ENCODE data around the gene TANGO6. TPM values are rescaled to one million over a fixed set of nuclear protein-coding genes. Genes with fewer than 3 reads are reported as not detected.
"Not testable (repeated sequence)": the region's sequence is repeated elsewhere in the genome, so short reads cannot be mapped to it uniquely, and the experiment has no call there.

Gene TANGO6
- total RNA-seq, 6 donors from 2014 or later = 11.7 to 30.4 (median 15.5) TPM

GRCh38 chr16:69055008-69055407, 211.7 kb downstream of the TANGO6 start:
- DNase-seq (no peak), ATAC-seq (ENCODE audit: low FRiP score in 2 of 2) (no peak)
- Histone ChIP-seq H3K9me3 (no peaks in the 10 kb centered on the region), H3K4me1 (peaks cover 0 to 5% (median 0%) of the 10 kb centered on the region in 4 donors), H3K4me3 (no peak overlapping the region), H3K27ac (no peak overlapping the region), H3K27me3 (no peaks in the 10 kb centered on the region), H3K36me3 (no peaks in the 10 kb centered on the region)
- 90% methylated on average over 3 of the region's 3 CpGs for WGBS, 2 donors
- no peak for TF ChIP-seq CTCF (IDR thresholded peaks at IDR 0.05)
- no peak for TF ChIP-seq POLR2A (IDR thresholded peaks at IDR 0.05)
- no peak for TF ChIP-seq EP300 (IDR thresholded peaks at IDR 0.05)
- no peak for TF ChIP-seq POLR2AphosphoS5 (IDR thresholded peaks at IDR 0.05)

GRCh38 chr16:69055980-69056379, 212.6 kb downstream of the TANGO6 start:
- no peaks in the 10 kb centered on the region for H3K36me3 ChIP-seq
- ATAC-seq (ENCODE audit: low FRiP score in 2 of 2) = no peak
- no peak for TF ChIP-seq CTCF (IDR thresholded peaks at IDR 0.05)
- TF ChIP-seq POLR2A (IDR thresholded peaks at IDR 0.05) = no peak
- no peak for TF ChIP-seq EP300 (IDR thresholded peaks at IDR 0.05)
- no peak for TF ChIP-seq POLR2AphosphoS5 (IDR thresholded peaks at IDR 0.05)
- 93 to 100% methylated on average over 1 of the region's 1 CpG for WGBS, 2 donors
- H3K9me3 ChIP-seq = no peaks in the 10 kb centered on the region
- no peaks in the 10 kb centered on the region for H3K27me3 ChIP-seq
- H3K4me1 ChIP-seq = peaks cover 0 to 5% (median 0%) of the 10 kb centered on the region in 4 donors
- no peak overlapping the region for H3K4me3 ChIP-seq
- DNase-seq = no peak
- no peak overlapping the region for H3K27ac ChIP-seq

- no peaks in the 10 kb centered on the region for H3K9me3 ChIP-seq
- WGBS, 2 donors = 73 to 81% methylated on average over 3 of the region's 3 CpGs
- no peaks in the 10 kb centered on the region for H3K27me3 ChIP-seq
- no peak for TF ChIP-seq POLR2AphosphoS5 (IDR thresholded peaks at IDR 0.05)
- no peak for TF ChIP-seq CTCF (IDR thresholded peaks at IDR 0.05)
- ATAC-seq (ENCODE audit: low FRiP score in 2 of 2) (no peak), DNase-seq (no peak)
- no peaks in the 10 kb centered on the region for H3K36me3 ChIP-seq
- peaks cover 0 to 5% (median 0%) of the 10 kb centered on the region in 4 donors for H3K4me1 ChIP-seq
- H3K27ac ChIP-seq = no peak overlapping the region
- H3K4me3 ChIP-seq = no peak overlapping the region
Observed at GRCh38 chr16:69056421-69056820, 213.1 kb downstream of the TANGO6 start.

- ATAC-seq (ENCODE audit: low FRiP score in 2 of 2) (peak; percentile 37 to 82), DNase-seq (no peak)
- 58 to 69% methylated on average over 11 of the region's 11 CpGs for WGBS, 2 donors
- Histone ChIP-seq H3K9me3 (no peaks in the 10 kb centered on the region), H3K4me3 (no peak overlapping the region), H3K36me3 (no peaks in the 10 kb centered on the region), H3K27ac (peak overlapping the region in 1 of 4 donors; percentile 48), H3K4me1 (peaks cover 0 to 5% (median 0%) of the 10 kb centered on the region in 4 donors), H3K27me3 (no peaks in the 10 kb centered on the region)
- TF ChIP-seq CTCF (IDR thresholded peaks at IDR 0.05) = no peak
Observed at GRCh38 chr16:69057400-69058378, 214.4 kb downstream of the TANGO6 start.

- not testable (repeated sequence) for ATAC-seq (ENCODE audit: low FRiP score in 2 of 2); H3K9me3 ChIP-seq; H3K27ac ChIP-seq; H3K27me3 ChIP-seq; H3K4me3 ChIP-seq; H3K4me1 ChIP-seq; H3K36me3 ChIP-seq; DNase-seq
- 96 to 97% methylated on average over 5 to 8 of the region's 8 CpGs for WGBS, 2 donors
Observed at GRCh38 chr16:69063491-69063890, 220.2 kb downstream of the TANGO6 start.

Measured in upper lobe of left lung (tissue), 6 donors.